Gastroesophageal sphincter (tissue), 4 donors: ENCODE measurements around the gene ARL6IP1. TPM values are rescaled to one million over a fixed set of nuclear protein-coding genes. Genes with fewer than 3 reads are reported as not detected.

Source experiments
- ATAC-seq: fragments of 150-250 bp; one replicate; pipeline ENCODE4 v1.9.1; 2016; ENCODE audit warnings: mild to moderate bottlenecking, moderate library complexity
- H3K27ac ChIP-seq, 4 donors: fragments of 200-600 bp; sonication (generic) in 3 of 4; 1 replicate in 3 of 4; 2 replicates in 1 of 4; pipeline ENCODE4 v1.5.1; 2016 to 2019
- H3K27me3 ChIP-seq: fragments of 200-600 bp; sonication (generic); one replicate; pipeline ENCODE4 v1.5.1; 2019
- H3K36me3 ChIP-seq, 2 donors: fragments of 200-600 bp; sonication (generic); one replicate each; pipeline ENCODE4 v1.5.1; 2019; ENCODE audit warnings: control low read depth in 1 of 2
- H3K4me1 ChIP-seq, 3 donors: fragments of 200-600 bp; sonication (generic); 1 replicate in 2 of 3; 2 replicates in 1 of 3; pipeline ENCODE4 v1.5.1; 2016 to 2019; ENCODE audit warnings: control low read depth in 2 of 3
- H3K4me3 ChIP-seq, 2 donors: fragments of 200-600 bp; sonication (generic); one replicate each; pipeline ENCODE4 v1.5.1; 2019; ENCODE audit warnings: mild to moderate bottlenecking in 1 of 2, moderate library complexity in 1 of 2
- H3K9me3 ChIP-seq, 3 donors: fragments of 200-600 bp; sonication (generic); one replicate each; pipeline ENCODE4 v1.5.1; 2017 to 2019; ENCODE audit warnings: control low read depth in 2 of 3
- EP300 ChIP-seq: sonication (generic); formaldehyde crosslinking; IDR thresholded peaks from one replicate; pipeline ENCODE4 v1.6.1; 2017; ENCODE audit warnings: antibody characterized with exemption, mild to moderate bottlenecking
- POLR2A ChIP-seq, 2 donors: fragments of 450-650 bp; IDR thresholded peaks; one replicate each; pipeline ENCODE4 v1.6.1; 2017; ENCODE audit warnings: antibody characterized with exemption in 2 of 2, mild to moderate bottlenecking in 2 of 2, moderate library complexity in 1 of 2
- POLR2AphosphoS5 ChIP-seq: sonication (generic); formaldehyde crosslinking; IDR thresholded peaks from one replicate; pipeline ENCODE4 v1.6.1; 2017; ENCODE audit warnings: antibody characterized with exemption
- WGBS, 2 donors: methylation state at CpG; one replicate each; pipeline ENCODE4 v1.1.5; 2018; ENCODE audit warnings: low coverage in 1 of 2; 5-methylcytosine and 5-hydroxymethylcytosine counted together
- total RNA-seq, 4 donors: library from RNA; depleted of rRNA; stranded (reverse); fragments of >200 nt; gene quantifications; one replicate each; pipeline ENCODE4 v1.1.0, GENCODE V29; 2016
- TF ChIP-seq, protein P1 (sequence below), 4 experiments: fragments of 200-600 bp in 2 of 4; fragments of 450-650 bp in 2 of 4; sonication (generic) in 1 of 4; IDR thresholded peaks; one replicate each; pipeline ENCODE4 v1.5.1; 2017 to 2019; ENCODE audit warnings: antibody characterized with exemption in 4 of 4, mild to moderate bottlenecking in 2 of 4, moderate library complexity in 2 of 4

Gene ARL6IP1
- total RNA-seq, 4 donors from 2014 or later = 70.2 to 157 (median 112) TPM

DNA sequence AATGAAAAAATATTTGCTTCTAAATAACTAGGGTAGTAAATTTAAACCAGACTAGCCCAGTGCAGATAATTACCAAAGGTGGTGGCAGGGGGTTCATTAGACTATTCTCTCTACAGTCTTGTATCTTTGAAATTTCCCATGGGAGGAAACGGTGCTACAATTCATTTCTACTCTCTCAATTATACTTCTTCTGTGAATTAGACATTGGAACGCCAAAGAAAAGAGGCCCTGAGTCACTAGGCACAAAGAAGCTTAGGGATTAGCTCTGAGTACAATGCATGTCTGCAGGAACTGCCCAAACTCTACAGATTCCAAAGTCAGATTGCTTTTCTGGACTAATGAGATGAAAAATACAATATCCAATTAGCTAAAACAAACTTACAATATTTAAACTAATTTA lies 30.7 kb upstream of the ARL6IP1 start:
- Histone ChIP-seq H3K36me3 (peaks cover 19 to 97% of the 10 kb centered on the region in 2 donors), H3K9me3 (no peaks in the 10 kb centered on the region), H3K27me3 (no peaks in the 10 kb centered on the region), H3K4me1 (no peaks in the 10 kb centered on the region), H3K4me3 (no peak overlapping the region), H3K27ac (no peak overlapping the region)
- TF ChIP-seq, protein P1, sequence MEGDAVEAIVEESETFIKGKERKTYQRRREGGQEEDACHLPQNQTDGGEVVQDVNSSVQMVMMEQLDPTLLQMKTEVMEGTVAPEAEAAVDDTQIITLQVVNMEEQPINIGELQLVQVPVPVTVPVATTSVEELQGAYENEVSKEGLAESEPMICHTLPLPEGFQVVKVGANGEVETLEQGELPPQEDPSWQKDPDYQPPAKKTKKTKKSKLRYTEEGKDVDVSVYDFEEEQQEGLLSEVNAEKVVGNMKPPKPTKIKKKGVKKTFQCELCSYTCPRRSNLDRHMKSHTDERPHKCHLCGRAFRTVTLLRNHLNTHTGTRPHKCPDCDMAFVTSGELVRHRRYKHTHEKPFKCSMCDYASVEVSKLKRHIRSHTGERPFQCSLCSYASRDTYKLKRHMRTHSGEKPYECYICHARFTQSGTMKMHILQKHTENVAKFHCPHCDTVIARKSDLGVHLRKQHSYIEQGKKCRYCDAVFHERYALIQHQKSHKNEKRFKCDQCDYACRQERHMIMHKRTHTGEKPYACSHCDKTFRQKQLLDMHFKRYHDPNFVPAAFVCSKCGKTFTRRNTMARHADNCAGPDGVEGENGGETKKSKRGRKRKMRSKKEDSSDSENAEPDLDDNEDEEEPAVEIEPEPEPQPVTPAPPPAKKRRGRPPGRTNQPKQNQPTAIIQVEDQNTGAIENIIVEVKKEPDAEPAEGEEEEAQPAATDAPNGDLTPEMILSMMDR (IDR thresholded peaks at IDR 0.05) = no peak
- no peak for TF ChIP-seq POLR2AphosphoS5
- no peak for ATAC-seq
- WGBS, 2 donors = 67 to 91% methylated on average over 2 of the region's 2 CpGs

DNA sequence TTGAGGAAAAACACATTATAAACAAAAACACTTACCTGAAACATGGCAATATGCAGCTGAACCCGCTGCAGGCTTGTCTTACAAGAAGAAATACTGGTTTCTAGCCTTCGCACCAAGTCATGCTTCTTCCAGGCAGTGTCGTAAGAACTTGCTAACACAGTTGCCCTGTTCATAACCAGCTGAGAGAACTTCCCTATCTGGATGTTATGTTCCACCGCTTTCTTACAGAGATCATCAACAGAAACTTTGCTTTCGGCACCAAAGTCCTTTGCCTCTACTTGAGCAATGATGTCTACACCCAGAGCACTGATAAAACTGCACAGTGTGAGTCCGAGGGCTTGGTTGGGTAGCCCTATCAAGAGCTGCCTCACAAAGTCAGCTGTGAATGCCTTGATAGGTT lies 27.9 kb upstream of the ARL6IP1 start:
- WGBS, 2 donors = 90 to 93% methylated on average over 4 to 6 of the region's 6 CpGs
- H3K4me1 ChIP-seq = no peaks in the 10 kb centered on the region
- H3K9me3 ChIP-seq = no peaks in the 10 kb centered on the region
- no peak overlapping the region for H3K27ac ChIP-seq
- no peak overlapping the region for H3K4me3 ChIP-seq
- TF ChIP-seq EP300 = no peak
- TF ChIP-seq POLR2A (IDR thresholded peaks at IDR 0.05) = no peak
- TF ChIP-seq, protein P1 (IDR thresholded peaks at IDR 0.05) = no peak
- peaks cover 12 to 72% of the 10 kb centered on the region in 2 donors for H3K36me3 ChIP-seq
- no peaks in the 10 kb centered on the region for H3K27me3 ChIP-seq
- ATAC-seq = no peak

DNA sequence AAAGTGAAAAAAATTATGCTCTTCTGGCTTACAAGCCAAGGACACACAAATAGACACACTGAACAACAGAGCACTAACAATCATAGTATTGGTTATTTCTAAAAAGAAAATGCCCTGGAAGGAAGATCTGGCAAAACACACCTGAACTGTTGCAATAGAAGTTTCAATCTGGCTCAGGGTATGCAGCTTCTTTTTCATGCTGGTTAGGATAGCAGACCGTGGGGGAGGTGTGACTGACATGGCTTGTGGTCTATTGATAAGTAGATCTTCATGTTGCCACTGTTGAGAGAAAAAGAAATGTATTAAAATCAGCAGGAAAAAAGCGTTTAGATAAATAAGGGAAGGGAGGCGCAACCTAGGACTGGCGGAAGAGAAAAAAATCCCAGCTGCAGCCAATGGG lies 26.5 kb upstream of the ARL6IP1 start:
- Histone ChIP-seq H3K27me3 (no peaks in the 10 kb centered on the region), H3K4me1 (no peaks in the 10 kb centered on the region), H3K4me3 (no peak overlapping the region), H3K9me3 (no peaks in the 10 kb centered on the region), H3K27ac (no peak overlapping the region), H3K36me3 (peaks cover 7 to 59% of the 10 kb centered on the region in 2 donors)
- 82 to 89% methylated on average over 3 to 4 of the region's 4 CpGs for WGBS, 2 donors
- TF ChIP-seq POLR2A (IDR thresholded peaks at IDR 0.05) (no peak), POLR2AphosphoS5 (no peak), EP300 (no peak)
- TF ChIP-seq, protein P1 (IDR thresholded peaks at IDR 0.05) = no peak
- no peak for ATAC-seq

DNA sequence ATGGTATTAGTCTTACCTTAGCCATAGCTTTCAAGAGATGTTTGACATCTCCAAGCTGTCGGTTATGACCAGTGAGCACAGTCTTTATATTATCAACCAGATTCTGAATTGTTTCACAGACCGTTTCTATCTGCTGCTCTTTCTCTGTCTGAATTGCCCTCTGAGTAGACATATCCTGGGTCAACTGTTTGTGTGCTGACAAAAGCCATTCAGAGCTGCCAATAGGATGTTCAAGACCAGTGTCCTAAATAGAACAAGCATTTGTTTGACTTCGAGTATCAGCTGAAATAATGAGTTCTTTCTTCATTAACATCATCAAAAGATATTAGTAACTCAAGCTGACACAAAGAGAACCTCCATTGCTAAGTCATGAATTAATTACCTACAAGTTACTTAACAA lies 14.9 kb upstream of the ARL6IP1 start:
- TF ChIP-seq POLR2AphosphoS5 = no peak
- TF ChIP-seq, protein P1 (IDR thresholded peaks at IDR 0.05) = no peak
- TF ChIP-seq EP300 = no peak
- TF ChIP-seq POLR2A (IDR thresholded peaks at IDR 0.05) = no peak
- no peaks in the 10 kb centered on the region for H3K9me3 ChIP-seq
- H3K4me3 ChIP-seq = no peak overlapping the region
- ATAC-seq = no peak
- peaks cover 8 to 88% of the 10 kb centered on the region in 2 donors for H3K36me3 ChIP-seq
- 58 to 61% methylated on average over 3 of the region's 3 CpGs for WGBS, 2 donors
- no peaks in the 10 kb centered on the region for H3K4me1 ChIP-seq
- H3K27ac ChIP-seq = no peak overlapping the region
- H3K27me3 ChIP-seq = no peaks in the 10 kb centered on the region

DNA sequence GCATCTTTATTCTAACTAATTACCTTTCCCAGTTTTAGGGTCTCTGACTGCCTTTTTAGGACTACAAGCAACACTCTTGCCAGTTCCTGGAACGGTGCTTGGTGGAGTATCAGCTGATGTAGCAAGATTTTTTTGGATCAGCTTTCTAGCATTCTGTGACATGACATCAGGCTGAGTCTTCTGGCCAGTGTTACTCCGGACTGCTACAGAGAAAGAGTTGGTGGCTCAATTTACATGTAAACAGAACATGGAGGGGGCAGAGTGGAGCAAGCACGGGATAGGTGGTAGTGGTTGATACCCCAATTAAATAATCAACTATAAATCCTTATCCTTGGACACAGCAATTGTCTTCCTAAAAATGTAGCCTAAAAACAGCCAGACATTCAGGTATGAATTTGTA lies 10.6 kb upstream of the ARL6IP1 start:
- ATAC-seq = no peak
- no peak overlapping the region for H3K27ac ChIP-seq
- H3K36me3 ChIP-seq = peaks cover 11 to 95% of the 10 kb centered on the region in 2 donors

More for the DNA sequence above, 10.6 kb upstream of the ARL6IP1 start:
- WGBS, 2 donors = 80 to 100% methylated on average over 2 to 3 of the region's 3 CpGs
- no peaks in the 10 kb centered on the region for H3K27me3 ChIP-seq
- no peaks in the 10 kb centered on the region for H3K9me3 ChIP-seq
- H3K4me3 ChIP-seq = no peak overlapping the region
- no peaks in the 10 kb centered on the region for H3K4me1 ChIP-seq
- TF ChIP-seq EP300 (no peak), POLR2A (IDR thresholded peaks at IDR 0.05) (no peak), POLR2AphosphoS5 (no peak)
- TF ChIP-seq, protein P1 (IDR thresholded peaks at IDR 0.05) = no peak
